ENCODE data around the gene SRD5A1. TPM values are rescaled to one million over a fixed set of nuclear protein-coding genes. Genes with fewer than 3 reads are reported as not detected.
"Not testable (repeated sequence)": the region's sequence is repeated elsewhere in the genome, so short reads cannot be mapped to it uniquely, and the experiment has no call there.

SRD5A1 gene
- total RNA-seq, 1 donor from 2014 or later, result 47.2 TPM

GRCh38 chr5:6666762-6667161 is 33.5 kb downstream of the SRD5A1 start:
- Mint-ChIP-seq H3K4me3 (ENCODE audit: unreplicated experiment) (no peak overlapping the region), H3K27ac (ENCODE audit: unreplicated experiment) (no peak overlapping the region), H3K9me3 (ENCODE audit: unreplicated experiment) (no peaks in the 10 kb centered on the region), H3K27me3 (ENCODE audit: unreplicated experiment) (no peaks in the 10 kb centered on the region), H3K4me1 (ENCODE audit: low read depth, unreplicated experiment) (no peaks in the 10 kb centered on the region), H3K36me3 (ENCODE audit: unreplicated experiment) (peaks cover 17% of the 10 kb centered on the region)
- TF ChIP-seq, protein P1, sequence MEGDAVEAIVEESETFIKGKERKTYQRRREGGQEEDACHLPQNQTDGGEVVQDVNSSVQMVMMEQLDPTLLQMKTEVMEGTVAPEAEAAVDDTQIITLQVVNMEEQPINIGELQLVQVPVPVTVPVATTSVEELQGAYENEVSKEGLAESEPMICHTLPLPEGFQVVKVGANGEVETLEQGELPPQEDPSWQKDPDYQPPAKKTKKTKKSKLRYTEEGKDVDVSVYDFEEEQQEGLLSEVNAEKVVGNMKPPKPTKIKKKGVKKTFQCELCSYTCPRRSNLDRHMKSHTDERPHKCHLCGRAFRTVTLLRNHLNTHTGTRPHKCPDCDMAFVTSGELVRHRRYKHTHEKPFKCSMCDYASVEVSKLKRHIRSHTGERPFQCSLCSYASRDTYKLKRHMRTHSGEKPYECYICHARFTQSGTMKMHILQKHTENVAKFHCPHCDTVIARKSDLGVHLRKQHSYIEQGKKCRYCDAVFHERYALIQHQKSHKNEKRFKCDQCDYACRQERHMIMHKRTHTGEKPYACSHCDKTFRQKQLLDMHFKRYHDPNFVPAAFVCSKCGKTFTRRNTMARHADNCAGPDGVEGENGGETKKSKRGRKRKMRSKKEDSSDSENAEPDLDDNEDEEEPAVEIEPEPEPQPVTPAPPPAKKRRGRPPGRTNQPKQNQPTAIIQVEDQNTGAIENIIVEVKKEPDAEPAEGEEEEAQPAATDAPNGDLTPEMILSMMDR (IDR thresholded peaks at IDR 0.05; ENCODE audit: partially characterized antibody, unreplicated experiment), result no peak
- DNase-seq, result no peak

- no peaks in the 10 kb centered on the region for H3K4me1 Mint-ChIP-seq (ENCODE audit: low read depth, unreplicated experiment)
- H3K9me3 Mint-ChIP-seq (ENCODE audit: unreplicated experiment), result no peaks in the 10 kb centered on the region
- no peak overlapping the region for H3K4me3 Mint-ChIP-seq (ENCODE audit: unreplicated experiment)
- H3K36me3 Mint-ChIP-seq (ENCODE audit: unreplicated experiment), result peaks cover 17% of the 10 kb centered on the region
- no peak for DNase-seq
- TF ChIP-seq, protein P1 (IDR thresholded peaks at IDR 0.05; ENCODE audit: partially characterized antibody, unreplicated experiment), result no peak
- H3K27me3 Mint-ChIP-seq (ENCODE audit: unreplicated experiment), result no peaks in the 10 kb centered on the region
- H3K27ac Mint-ChIP-seq (ENCODE audit: unreplicated experiment), result no peak overlapping the region
These were observed 34.4 kb downstream of the SRD5A1 start for GRCh38 chr5:6667648-6668047.

DNA sequence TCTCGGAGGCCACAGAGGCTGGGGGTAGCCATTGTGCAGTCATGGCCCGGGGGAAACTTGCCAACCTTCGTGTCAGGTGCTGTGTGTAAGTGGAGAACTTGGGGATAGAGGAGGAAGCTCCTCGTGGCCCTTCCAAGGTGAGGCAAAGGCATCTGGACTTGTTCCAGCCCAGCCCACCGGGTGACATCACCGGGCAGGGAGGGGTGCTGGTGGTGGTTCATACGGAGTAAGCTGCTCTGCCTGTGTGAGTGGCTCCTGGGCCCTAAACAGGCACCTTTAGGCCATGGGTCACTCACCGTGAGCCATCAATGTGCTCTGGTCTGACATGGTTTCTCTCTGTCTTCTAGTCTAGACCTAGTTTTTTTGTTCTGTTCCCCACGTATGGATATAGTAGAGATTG is 35.5 kb downstream of the SRD5A1 start:
- not testable (repeated sequence) for DNase-seq; H3K9me3 Mint-ChIP-seq (ENCODE audit: unreplicated experiment); H3K27me3 Mint-ChIP-seq (ENCODE audit: unreplicated experiment); H3K4me3 Mint-ChIP-seq (ENCODE audit: unreplicated experiment); H3K4me1 Mint-ChIP-seq (ENCODE audit: low read depth, unreplicated experiment); H3K27ac Mint-ChIP-seq (ENCODE audit: unreplicated experiment)
- H3K36me3 Mint-ChIP-seq (ENCODE audit: unreplicated experiment), result peaks cover 28% of the 10 kb centered on the region

GRCh38 chr5:6673031-6673430 is 39.8 kb downstream of the SRD5A1 start:
- TF ChIP-seq, protein P1 (IDR thresholded peaks at IDR 0.05; ENCODE audit: partially characterized antibody, unreplicated experiment), result no peak
- no peak overlapping the region for H3K4me3 Mint-ChIP-seq (ENCODE audit: unreplicated experiment)
- no peaks in the 10 kb centered on the region for H3K27me3 Mint-ChIP-seq (ENCODE audit: unreplicated experiment)
- peaks cover 3% of the 10 kb centered on the region for H3K9me3 Mint-ChIP-seq (ENCODE audit: unreplicated experiment)
- peaks cover 31% of the 10 kb centered on the region for H3K36me3 Mint-ChIP-seq (ENCODE audit: unreplicated experiment)
- no peak for DNase-seq
- no peaks in the 10 kb centered on the region for H3K4me1 Mint-ChIP-seq (ENCODE audit: low read depth, unreplicated experiment)
- H3K27ac Mint-ChIP-seq (ENCODE audit: unreplicated experiment), result no peak overlapping the region

GRCh38 chr5:6673963-6674362 is 40.7 kb downstream of the SRD5A1 start:
- TF ChIP-seq, protein P1 (IDR thresholded peaks at IDR 0.05; ENCODE audit: partially characterized antibody, unreplicated experiment), result no peak
- no peak overlapping the region for H3K4me3 Mint-ChIP-seq (ENCODE audit: unreplicated experiment)
- H3K27me3 Mint-ChIP-seq (ENCODE audit: unreplicated experiment), result no peaks in the 10 kb centered on the region
- H3K9me3 Mint-ChIP-seq (ENCODE audit: unreplicated experiment), result peaks cover 3% of the 10 kb centered on the region
- no peak overlapping the region for H3K27ac Mint-ChIP-seq (ENCODE audit: unreplicated experiment)
- H3K4me1 Mint-ChIP-seq (ENCODE audit: low read depth, unreplicated experiment), result no peaks in the 10 kb centered on the region
- H3K36me3 Mint-ChIP-seq (ENCODE audit: unreplicated experiment), result peaks cover 31% of the 10 kb centered on the region
- no peak for DNase-seq

DNA sequence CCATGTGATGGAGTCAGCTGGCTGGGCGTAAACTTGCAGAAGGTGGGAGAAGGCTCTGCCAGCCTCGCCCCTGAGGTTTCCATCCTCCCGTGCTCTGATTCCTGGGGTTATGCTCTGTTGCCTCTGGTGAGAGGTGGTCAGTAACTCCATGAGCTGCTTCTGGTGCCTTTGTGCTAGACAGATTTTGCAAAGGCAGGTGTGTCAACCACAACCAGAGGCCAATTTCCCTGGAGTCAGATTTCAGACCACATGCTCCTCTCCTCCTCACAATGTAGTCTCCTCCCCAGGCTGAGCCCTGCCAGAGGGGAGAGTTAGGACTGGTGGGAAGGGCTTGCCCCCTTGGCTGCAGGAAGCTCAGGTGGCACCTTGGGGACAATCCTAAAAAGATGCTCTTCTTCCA is 41.2 kb downstream of the SRD5A1 start:
- TF ChIP-seq, protein P1 (IDR thresholded peaks at IDR 0.05; ENCODE audit: partially characterized antibody, unreplicated experiment), result no peak
- Mint-ChIP-seq H3K36me3 (ENCODE audit: unreplicated experiment) (peaks cover 31% of the 10 kb centered on the region), H3K27ac (ENCODE audit: unreplicated experiment) (no peak overlapping the region), H3K4me3 (ENCODE audit: unreplicated experiment) (no peak overlapping the region), H3K27me3 (ENCODE audit: unreplicated experiment) (peaks cover under 1% of the 10 kb centered on the region), H3K9me3 (ENCODE audit: unreplicated experiment) (peaks cover 3% of the 10 kb centered on the region), H3K4me1 (ENCODE audit: low read depth, unreplicated experiment) (no peaks in the 10 kb centered on the region)
- DNase-seq, result no peak
